ENCODE measurements around the gene TDRD7. TPM values are rescaled to one million over a fixed set of nuclear protein-coding genes. Genes with fewer than 3 reads are reported as not detected.
A peak's percentile ranks its signal among the peaks of the same experiment; 100 is the strongest.
"Not testable (repeated sequence)": the region's sequence is repeated elsewhere in the genome, so short reads cannot be mapped to it uniquely, and the experiment has no call there.

The TDRD7 gene
- total RNA-seq, 1 donor from 2014 or later, result 4.7 TPM

GRCh38 chr9:97441729-97442128 is 29.8 kb downstream of the TDRD7 start:
- no peaks in the 10 kb centered on the region for H3K9me3 Mint-ChIP-seq
- H3K4me1 Mint-ChIP-seq (ENCODE audit: low read depth), result no peaks in the 10 kb centered on the region
- intact Hi-C loops (cut with micrococcal nuclease), result no loop called here
- no peak overlapping the region for H3K4me3 Mint-ChIP-seq
- H3K27ac Mint-ChIP-seq, result no peak overlapping the region
- H3K36me3 Mint-ChIP-seq (ENCODE audit: low read depth), result peaks cover 4% of the 10 kb centered on the region
- no peaks in the 10 kb centered on the region for H3K27me3 Mint-ChIP-seq (ENCODE audit: insufficient read depth)
- DNase-seq (ENCODE audit: low spot score), result no peak

GRCh38 chr9:97445119-97445701 is 33.3 kb downstream of the TDRD7 start:
- intact Hi-C loops (cut with micrococcal nuclease), result no loop called here
- H3K27ac Mint-ChIP-seq, result no peak overlapping the region
- no peaks in the 10 kb centered on the region for H3K27me3 Mint-ChIP-seq (ENCODE audit: insufficient read depth)
- H3K36me3 Mint-ChIP-seq (ENCODE audit: low read depth), result peaks cover 4% of the 10 kb centered on the region
- no peaks in the 10 kb centered on the region for H3K4me1 Mint-ChIP-seq (ENCODE audit: low read depth)
- no peaks in the 10 kb centered on the region for H3K9me3 Mint-ChIP-seq
- H3K4me3 Mint-ChIP-seq, result no peak overlapping the region
- DNase-seq (ENCODE audit: low spot score), result no peak

- no peak overlapping the region for H3K4me3 Mint-ChIP-seq
- peaks cover 5% of the 10 kb centered on the region for H3K36me3 Mint-ChIP-seq (ENCODE audit: low read depth)
- intact Hi-C loops (cut with micrococcal nuclease), result no loop called here
- no peaks in the 10 kb centered on the region for H3K27me3 Mint-ChIP-seq (ENCODE audit: insufficient read depth)
- DNase-seq (ENCODE audit: low spot score), result no peak
- no peaks in the 10 kb centered on the region for H3K4me1 Mint-ChIP-seq (ENCODE audit: low read depth)
- no peaks in the 10 kb centered on the region for H3K9me3 Mint-ChIP-seq
- no peak overlapping the region for H3K27ac Mint-ChIP-seq
These were observed 35.1 kb downstream of the TDRD7 start for GRCh38 chr9:97447001-97447400.

- H3K27me3 Mint-ChIP-seq (ENCODE audit: insufficient read depth); H3K27ac Mint-ChIP-seq; H3K4me1 Mint-ChIP-seq (ENCODE audit: low read depth); H3K4me3 Mint-ChIP-seq; intact Hi-C loops (cut with micrococcal nuclease); H3K9me3 Mint-ChIP-seq; DNase-seq (ENCODE audit: low spot score): not testable (repeated sequence)
- peaks cover 13% of the 10 kb centered on the region for H3K36me3 Mint-ChIP-seq (ENCODE audit: low read depth)
These were observed 41.7 kb downstream of the TDRD7 start for GRCh38 chr9:97453573-97453972.

- H3K9me3 Mint-ChIP-seq; H3K27me3 Mint-ChIP-seq (ENCODE audit: insufficient read depth); H3K27ac Mint-ChIP-seq; H3K4me3 Mint-ChIP-seq; H3K4me1 Mint-ChIP-seq (ENCODE audit: low read depth); intact Hi-C loops (cut with micrococcal nuclease); DNase-seq (ENCODE audit: low spot score): not testable (repeated sequence)
- H3K36me3 Mint-ChIP-seq (ENCODE audit: low read depth), result peaks cover 20% of the 10 kb centered on the region
These were observed 44.9 kb downstream of the TDRD7 start for GRCh38 chr9:97456841-97457240.

- H3K27me3 Mint-ChIP-seq (ENCODE audit: insufficient read depth), result no peaks in the 10 kb centered on the region
- H3K4me1 Mint-ChIP-seq (ENCODE audit: low read depth), result no peaks in the 10 kb centered on the region
- intact Hi-C loops (cut with micrococcal nuclease), result no loop called here
These were observed 47.4 kb downstream of the TDRD7 start for GRCh38 chr9:97459326-97459725.

GRCh38 chr9:97462159-97462558 is 50.3 kb downstream of the TDRD7 start:
- no peak for DNase-seq (ENCODE audit: low spot score)
- intact Hi-C loops (cut with micrococcal nuclease), result no loop called here

More at GRCh38 chr9:97459326-97459725, 47.4 kb downstream of the TDRD7 start:
- H3K36me3 Mint-ChIP-seq (ENCODE audit: low read depth), result peaks cover 19% of the 10 kb centered on the region
- no peak for DNase-seq (ENCODE audit: low spot score)
- no peak overlapping the region for H3K27ac Mint-ChIP-seq
- H3K9me3 Mint-ChIP-seq, result no peaks in the 10 kb centered on the region
- no peak overlapping the region for H3K4me3 Mint-ChIP-seq

GRCh38 chr9:97462914-97463313 is 51.0 kb downstream of the TDRD7 start:
- H3K36me3 Mint-ChIP-seq (ENCODE audit: low read depth), result peaks cover 14% of the 10 kb centered on the region
- H3K27ac Mint-ChIP-seq, result no peak overlapping the region
- DNase-seq (ENCODE audit: low spot score), result no peak
- intact Hi-C loops (cut with micrococcal nuclease), result no loop called here
- no peak overlapping the region for H3K4me3 Mint-ChIP-seq
- H3K27me3 Mint-ChIP-seq (ENCODE audit: insufficient read depth), result no peaks in the 10 kb centered on the region
- H3K9me3 Mint-ChIP-seq, result no peaks in the 10 kb centered on the region
- no peaks in the 10 kb centered on the region for H3K4me1 Mint-ChIP-seq (ENCODE audit: low read depth)

More at GRCh38 chr9:97462159-97462558, 50.3 kb downstream of the TDRD7 start:
- peaks cover 14% of the 10 kb centered on the region for H3K36me3 Mint-ChIP-seq (ENCODE audit: low read depth)
- H3K27me3 Mint-ChIP-seq (ENCODE audit: insufficient read depth), result no peaks in the 10 kb centered on the region
- H3K4me1 Mint-ChIP-seq (ENCODE audit: low read depth), result no peaks in the 10 kb centered on the region
- no peaks in the 10 kb centered on the region for H3K9me3 Mint-ChIP-seq
- no peak overlapping the region for H3K27ac Mint-ChIP-seq
- no peak overlapping the region for H3K4me3 Mint-ChIP-seq

- Mint-ChIP-seq H3K4me3 (no peak overlapping the region), H3K9me3 (no peaks in the 10 kb centered on the region)
These were observed 57.0 kb downstream of the TDRD7 start for GRCh38 chr9:97468658-97469448.

GRCh38 chr9:97470076-97470475 is 58.2 kb downstream of the TDRD7 start:
- H3K27ac Mint-ChIP-seq, result no peak overlapping the region
- H3K4me1 Mint-ChIP-seq (ENCODE audit: low read depth), result no peaks in the 10 kb centered on the region
- intact Hi-C loops (cut with micrococcal nuclease), result no loop called here
- H3K27me3 Mint-ChIP-seq (ENCODE audit: insufficient read depth), result no peaks in the 10 kb centered on the region
- no peaks in the 10 kb centered on the region for H3K9me3 Mint-ChIP-seq
- no peak for DNase-seq (ENCODE audit: low spot score)
- H3K4me3 Mint-ChIP-seq, result no peak overlapping the region
- peaks cover 9% of the 10 kb centered on the region for H3K36me3 Mint-ChIP-seq (ENCODE audit: low read depth)

More at GRCh38 chr9:97468658-97469448, 57.0 kb downstream of the TDRD7 start:
- intact Hi-C loops (cut with micrococcal nuclease), result loop anchor here (1.0 kb wide), 2 partner anchors 129 to 146 kb away; no protein-coding TSS in a partner anchor
- DNase-seq (ENCODE audit: low spot score), result peak; percentile 4
- H3K4me1 Mint-ChIP-seq (ENCODE audit: low read depth), result no peaks in the 10 kb centered on the region
- H3K27me3 Mint-ChIP-seq (ENCODE audit: insufficient read depth), result no peaks in the 10 kb centered on the region
- H3K36me3 Mint-ChIP-seq (ENCODE audit: low read depth), result peaks cover 1% of the 10 kb centered on the region
- no peak overlapping the region for H3K27ac Mint-ChIP-seq

GRCh38 chr9:97473717-97474116 is 61.8 kb downstream of the TDRD7 start:
- Mint-ChIP-seq H3K27ac (no peak overlapping the region), H3K4me3 (no peak overlapping the region), H3K4me1 (ENCODE audit: low read depth) (no peaks in the 10 kb centered on the region), H3K27me3 (ENCODE audit: insufficient read depth) (no peaks in the 10 kb centered on the region), H3K36me3 (ENCODE audit: low read depth) (peaks cover 13% of the 10 kb centered on the region), H3K9me3 (no peaks in the 10 kb centered on the region)
- intact Hi-C loops (cut with micrococcal nuclease), result no loop called here
- DNase-seq (ENCODE audit: low spot score), result no peak

GRCh38 chr9:97474372-97474925 is 62.6 kb downstream of the TDRD7 start:
- Mint-ChIP-seq H3K4me1 (ENCODE audit: low read depth) (no peaks in the 10 kb centered on the region), H3K36me3 (ENCODE audit: low read depth) (peaks cover 17% of the 10 kb centered on the region), H3K9me3 (no peaks in the 10 kb centered on the region), H3K4me3 (no peak overlapping the region), H3K27ac (no peak overlapping the region), H3K27me3 (ENCODE audit: insufficient read depth) (no peaks in the 10 kb centered on the region)
- intact Hi-C loops (cut with micrococcal nuclease), result no loop called here
- no peak for DNase-seq (ENCODE audit: low spot score)

GRCh38 chr9:97475059-97475458 is 63.2 kb downstream of the TDRD7 start:
- no peak overlapping the region for H3K27ac Mint-ChIP-seq
- intact Hi-C loops (cut with micrococcal nuclease), result no loop called here
- no peaks in the 10 kb centered on the region for H3K4me1 Mint-ChIP-seq (ENCODE audit: low read depth)
- DNase-seq (ENCODE audit: low spot score), result no peak
- H3K27me3 Mint-ChIP-seq (ENCODE audit: insufficient read depth), result no peaks in the 10 kb centered on the region
- H3K4me3 Mint-ChIP-seq, result no peak overlapping the region
- H3K36me3 Mint-ChIP-seq (ENCODE audit: low read depth), result peaks cover 17% of the 10 kb centered on the region
- no peaks in the 10 kb centered on the region for H3K9me3 Mint-ChIP-seq

Data from activated T-helper 1 cell treated with anti-CD3 and anti-CD28 coated beads, Interleukin-12 subunit alpha, Interleukin-12 subunit beta, Interleukin-2, Interleukin-4 antibody, amounts not matched to agents 30 ng/mL and 10 ng/mL and 1 ng/mL, durations not matched to agents 14 hours and 24 hours and 36 hours (primary cell).